ENCODE results near the gene TMC7.

The TMC7 gene

DNA sequence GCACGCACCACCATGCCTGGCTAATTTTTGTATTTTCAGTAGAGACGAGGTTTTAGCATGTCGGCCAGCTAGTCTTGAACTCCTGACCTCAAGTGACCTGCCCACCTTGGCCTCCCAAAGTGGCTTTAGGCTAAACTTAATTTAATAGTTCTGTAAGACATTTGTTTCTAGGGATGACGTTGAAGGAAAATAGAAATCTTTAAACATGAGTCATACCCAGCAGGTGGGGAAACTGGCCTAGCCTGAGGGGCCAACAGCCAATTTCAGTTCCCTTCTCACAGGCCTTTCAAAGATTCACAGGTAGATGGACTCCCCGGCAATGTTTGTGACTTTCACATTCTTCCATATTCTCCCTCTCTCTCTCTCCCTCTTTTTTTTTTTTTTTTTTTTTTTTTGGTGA is 111.9 kb downstream of the TMC7 start:
- ATAC-seq (ENCODE audit: low read depth): peak; percentile 31
- Mint-ChIP-seq H3K4me1 (peaks cover 4% of the 10 kb centered on the region), H3K4me3 (no peak overlapping the region), H3K27me3 (no peaks in the 10 kb centered on the region), H3K36me3 (peaks cover 5% of the 10 kb centered on the region), H3K9me3 (peaks cover 16% of the 10 kb centered on the region), H3K27ac (no peak overlapping the region)
- no peak for DNase-seq (ENCODE audit: low spot score in 2 of 2)

DNA sequence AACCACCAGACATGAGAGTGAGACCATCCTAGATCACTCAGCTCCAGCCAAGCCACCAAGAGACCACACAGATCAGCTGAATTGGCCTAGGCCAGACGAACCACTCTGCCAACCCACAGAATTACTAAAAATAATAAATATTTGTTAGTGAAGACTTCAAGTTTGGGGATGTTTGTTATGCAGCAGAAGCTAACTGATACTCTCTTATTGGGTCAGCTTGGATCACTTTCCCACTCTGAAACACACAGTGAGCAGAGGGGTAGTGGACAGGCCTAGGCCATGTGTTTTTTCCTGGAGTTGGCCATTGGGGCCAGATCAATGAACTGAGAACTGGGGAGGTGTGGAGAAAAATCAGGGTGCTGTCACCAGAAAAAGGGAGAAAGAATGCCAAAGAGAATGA is 114.4 kb downstream of the TMC7 start:
- ATAC-seq (ENCODE audit: low read depth): no peak

DNA sequence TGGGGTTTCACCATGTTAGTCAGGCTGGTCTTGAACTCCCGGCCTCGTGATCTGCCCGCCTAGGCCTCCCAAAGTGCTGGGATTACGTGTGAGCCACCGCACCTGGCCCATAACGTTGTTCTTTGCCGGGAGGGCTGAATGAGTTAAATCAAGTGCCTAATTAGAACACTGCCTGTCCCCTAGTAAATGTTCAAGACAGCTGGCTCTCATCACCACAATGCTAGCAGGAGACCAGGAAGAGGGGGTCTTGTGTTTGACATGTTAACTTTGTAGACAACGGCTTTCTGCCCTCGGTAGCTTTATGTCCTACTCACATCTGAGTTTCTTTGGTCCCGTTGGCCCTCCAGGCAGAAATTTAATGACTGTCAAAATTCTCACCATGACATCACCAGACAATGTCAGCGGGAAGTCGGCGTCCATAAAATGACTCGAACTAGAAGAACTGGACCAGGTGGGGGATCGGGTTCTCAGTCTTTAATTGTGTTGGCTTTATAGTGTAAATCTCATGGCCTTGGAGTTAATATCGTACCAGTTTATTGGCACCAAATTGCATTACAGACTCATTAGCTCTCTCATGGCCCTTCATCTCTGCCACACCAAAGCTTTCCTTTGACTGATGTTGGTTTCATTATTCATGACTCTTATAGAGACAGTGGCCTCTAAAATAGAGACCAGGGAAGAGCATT is 118.6 kb downstream of the TMC7 start:
- ATAC-seq (ENCODE audit: low read depth) (no peak), DNase-seq (ENCODE audit: low spot score in 2 of 2) (no peak)
- Mint-ChIP-seq H3K4me1 (no peaks in the 10 kb centered on the region), H3K36me3 (peaks cover 3% of the 10 kb centered on the region), H3K9me3 (peaks cover 5% of the 10 kb centered on the region), H3K27me3 (no peaks in the 10 kb centered on the region), H3K4me3 (no peak overlapping the region), H3K27ac (no peak overlapping the region)

More for the DNA sequence above, 114.4 kb downstream of the TMC7 start:
- H3K9me3 Mint-ChIP-seq: peaks cover 7% of the 10 kb centered on the region
- peaks cover 3% of the 10 kb centered on the region for H3K36me3 Mint-ChIP-seq
- peaks cover 4% of the 10 kb centered on the region for H3K4me1 Mint-ChIP-seq
- H3K4me3 Mint-ChIP-seq: no peak overlapping the region
- DNase-seq (ENCODE audit: low spot score in 2 of 2): no peak
- no peak overlapping the region for H3K27ac Mint-ChIP-seq
- no peaks in the 10 kb centered on the region for H3K27me3 Mint-ChIP-seq

DNA sequence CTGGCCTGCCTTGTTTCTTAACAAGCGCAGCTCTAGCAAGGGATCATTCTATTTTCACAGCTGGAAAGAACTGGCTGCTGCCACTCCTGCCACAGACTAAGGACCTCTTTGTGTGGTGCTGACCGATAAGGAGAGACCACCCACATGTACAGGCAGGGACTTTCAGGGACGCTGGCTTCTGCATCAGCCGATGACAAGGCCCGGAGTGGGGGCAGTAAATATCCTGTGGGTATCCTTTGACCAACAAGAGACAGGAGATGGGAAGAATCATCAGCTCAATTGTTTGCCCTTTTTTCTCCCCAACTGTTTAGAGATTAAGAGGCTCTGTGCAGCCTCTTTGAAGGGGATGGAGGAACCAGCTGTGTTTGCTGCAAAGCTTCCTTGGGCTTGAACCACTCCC is 120.9 kb downstream of the TMC7 start:
- Mint-ChIP-seq H3K4me3 (no peak overlapping the region), H3K27me3 (no peaks in the 10 kb centered on the region), H3K4me1 (no peaks in the 10 kb centered on the region), H3K9me3 (no peaks in the 10 kb centered on the region), H3K27ac (no peak overlapping the region), H3K36me3 (no peaks in the 10 kb centered on the region)
- no peak for DNase-seq (ENCODE audit: low spot score in 2 of 2)
- no peak for ATAC-seq (ENCODE audit: low read depth)

DNA sequence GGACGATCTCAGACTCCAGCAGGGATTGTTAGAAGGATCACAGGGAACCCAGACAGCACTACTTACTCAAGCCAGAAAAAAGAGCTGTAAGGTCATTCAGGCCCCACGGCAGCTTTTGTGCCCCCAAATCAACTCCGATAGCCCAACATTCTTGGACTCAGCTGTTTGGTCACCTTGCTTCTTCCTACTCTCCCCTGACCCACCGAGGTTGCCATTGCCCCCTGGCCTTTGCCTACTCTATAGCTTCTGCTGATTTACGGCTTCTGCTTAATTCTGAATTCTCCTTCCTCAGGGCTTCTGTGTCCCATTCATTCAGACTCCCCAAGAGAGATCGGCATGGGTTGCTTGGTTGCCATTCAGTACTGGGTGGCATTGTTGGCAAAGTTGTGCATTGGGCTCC is 121.4 kb downstream of the TMC7 start:
- H3K27me3 Mint-ChIP-seq: no peaks in the 10 kb centered on the region
- H3K4me3 Mint-ChIP-seq: no peak overlapping the region
- H3K4me1 Mint-ChIP-seq: no peaks in the 10 kb centered on the region
- H3K36me3 Mint-ChIP-seq: no peaks in the 10 kb centered on the region
- no peak for ATAC-seq (ENCODE audit: low read depth)
- no peak overlapping the region for H3K27ac Mint-ChIP-seq
- no peaks in the 10 kb centered on the region for H3K9me3 Mint-ChIP-seq
- no peak for DNase-seq (ENCODE audit: low spot score in 2 of 2)

DNA sequence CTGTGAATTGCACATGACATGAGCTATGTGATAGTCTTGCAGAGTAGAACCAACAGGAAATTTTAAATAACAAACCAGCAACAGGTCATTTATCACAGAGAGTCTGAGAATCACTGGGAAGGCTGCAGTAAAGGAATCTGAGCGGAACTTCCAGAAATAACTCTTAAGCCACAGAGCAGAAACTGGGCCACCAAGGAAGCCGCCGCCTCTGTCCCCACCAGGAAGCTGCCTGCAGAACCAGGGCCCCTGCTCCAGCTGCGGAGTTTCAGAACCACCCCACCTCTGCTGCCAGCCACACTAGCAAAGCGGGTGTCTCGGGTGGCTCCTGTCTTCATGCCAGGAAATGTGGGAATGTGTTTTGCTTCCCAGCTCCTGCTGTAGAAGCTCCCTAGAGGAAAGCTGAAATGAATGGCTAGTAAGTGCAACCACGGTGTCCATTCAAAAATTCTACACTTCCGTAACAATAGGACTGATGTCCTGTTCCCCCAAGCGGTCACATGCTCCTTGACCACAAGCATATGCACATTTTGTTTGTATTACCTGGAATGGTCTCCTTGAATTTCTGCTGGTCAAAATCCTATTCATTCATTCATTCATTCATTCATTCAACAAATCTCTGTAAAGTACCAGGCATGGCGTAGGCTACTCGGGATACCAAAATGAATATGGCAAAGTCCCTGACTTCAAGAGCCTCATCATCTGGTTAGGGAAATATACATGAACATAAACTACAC is 122.3 kb downstream of the TMC7 start:
- ATAC-seq (ENCODE audit: low read depth) (no peak), DNase-seq (ENCODE audit: low spot score in 2 of 2) (no peak)
- Mint-ChIP-seq H3K27ac (no peak overlapping the region), H3K4me3 (no peak overlapping the region), H3K27me3 (no peaks in the 10 kb centered on the region), H3K36me3 (no peaks in the 10 kb centered on the region), H3K4me1 (no peaks in the 10 kb centered on the region), H3K9me3 (no peaks in the 10 kb centered on the region)

DNA sequence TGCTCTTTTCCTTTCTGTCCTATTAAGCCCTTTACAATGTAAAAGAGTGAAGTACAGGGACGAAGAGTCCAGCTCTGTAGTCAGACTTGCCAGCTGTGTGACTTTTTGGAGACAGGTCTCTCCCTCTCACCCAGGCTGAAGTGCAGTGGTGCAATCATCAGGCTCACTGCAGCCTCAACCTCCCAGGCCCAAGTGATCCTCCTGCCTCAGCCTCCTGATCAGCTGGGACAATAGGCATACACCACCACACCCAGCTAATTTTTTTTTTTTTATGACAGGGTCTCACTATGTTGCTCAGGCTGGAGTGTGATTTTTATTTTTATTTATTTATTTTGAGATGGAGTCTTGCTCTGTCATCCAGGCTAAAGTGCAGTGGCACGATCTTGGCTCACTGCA is 122.9 kb downstream of the TMC7 start:
- H3K27ac Mint-ChIP-seq: no peak overlapping the region
- no peaks in the 10 kb centered on the region for H3K27me3 Mint-ChIP-seq
- H3K4me3 Mint-ChIP-seq: no peak overlapping the region
- H3K9me3 Mint-ChIP-seq: no peaks in the 10 kb centered on the region
- ATAC-seq (ENCODE audit: low read depth): no peak
- no peak for DNase-seq (ENCODE audit: low spot score in 2 of 2)
- no peaks in the 10 kb centered on the region for H3K36me3 Mint-ChIP-seq
- H3K4me1 Mint-ChIP-seq: no peaks in the 10 kb centered on the region

DNA sequence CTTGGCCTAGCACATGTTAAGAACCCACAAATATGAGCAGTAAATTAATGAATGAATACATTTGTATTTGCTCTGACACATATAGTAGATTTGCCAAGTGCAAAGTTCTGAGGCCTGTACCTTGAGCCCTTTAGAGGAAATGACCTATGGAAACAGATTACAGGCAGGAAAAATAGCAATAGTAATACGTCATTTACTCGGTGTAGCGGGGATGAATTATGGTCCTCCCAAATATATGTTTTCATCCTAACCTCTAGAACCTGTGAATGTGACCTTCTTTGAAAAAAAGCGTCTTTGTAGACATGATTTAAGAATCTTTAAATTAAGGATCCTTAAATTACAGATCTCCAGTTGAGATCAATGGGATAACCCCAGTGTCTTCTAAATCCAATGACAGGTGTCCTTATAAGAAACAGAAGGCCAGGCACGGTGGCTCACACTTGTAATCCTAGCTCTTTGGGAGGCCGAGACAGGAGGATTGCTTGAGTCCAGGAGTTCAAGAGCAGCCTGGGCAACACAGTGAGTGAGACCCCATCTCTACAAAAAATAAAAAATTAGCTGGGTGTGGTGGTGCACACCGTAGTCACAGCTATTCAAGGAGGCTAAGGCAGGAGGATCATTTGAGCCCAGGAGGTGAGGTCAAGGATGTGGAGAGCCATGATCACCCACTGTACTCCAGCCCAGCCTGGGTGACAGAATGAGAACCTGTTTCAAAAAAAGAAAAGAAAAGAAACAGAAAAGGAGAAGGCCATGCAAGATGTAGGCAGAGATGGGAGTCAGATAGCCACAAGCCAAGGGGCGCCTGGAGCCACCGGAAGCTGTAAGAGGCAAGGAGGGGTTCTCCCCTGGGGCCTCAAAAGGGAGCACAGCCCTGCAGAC is 124.9 kb downstream of the TMC7 start:
- Mint-ChIP-seq H3K4me1 (peaks cover 4% of the 10 kb centered on the region), H3K27ac (peak overlapping the region; percentile 20), H3K27me3 (peaks cover 2% of the 10 kb centered on the region), H3K4me3 (no peak overlapping the region), H3K9me3 (no peaks in the 10 kb centered on the region), H3K36me3 (no peaks in the 10 kb centered on the region)
- no peak for ATAC-seq (ENCODE audit: low read depth)
- DNase-seq (ENCODE audit: low spot score in 2 of 2): no peak

DNA sequence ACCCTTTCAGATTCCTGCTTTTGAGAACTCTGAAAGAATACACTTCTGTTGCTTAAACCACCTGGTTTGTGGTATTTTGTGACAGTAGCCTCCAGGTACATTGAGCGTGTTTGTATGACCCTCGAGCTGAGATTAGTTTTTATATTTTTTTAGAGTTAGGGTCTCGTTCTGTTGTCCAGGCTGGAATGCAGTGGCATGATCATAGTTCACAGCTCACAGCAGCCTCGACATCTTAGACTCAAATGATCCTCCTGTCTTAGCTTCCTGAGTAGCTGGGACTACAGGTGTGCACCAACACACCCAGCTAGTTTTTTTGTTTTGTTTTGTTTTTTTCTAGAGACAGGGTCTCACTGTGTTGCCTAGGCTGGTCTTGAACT is 125.5 kb downstream of the TMC7 start:
- H3K4me3 Mint-ChIP-seq: no peak overlapping the region
- DNase-seq (ENCODE audit: low spot score in 2 of 2) (no peak), ATAC-seq (ENCODE audit: low read depth) (no peak)
- peaks cover 4% of the 10 kb centered on the region for H3K4me1 Mint-ChIP-seq
- no peaks in the 10 kb centered on the region for H3K36me3 Mint-ChIP-seq
- no peak overlapping the region for H3K27ac Mint-ChIP-seq
- peaks cover 2% of the 10 kb centered on the region for H3K27me3 Mint-ChIP-seq
- no peaks in the 10 kb centered on the region for H3K9me3 Mint-ChIP-seq

DNA sequence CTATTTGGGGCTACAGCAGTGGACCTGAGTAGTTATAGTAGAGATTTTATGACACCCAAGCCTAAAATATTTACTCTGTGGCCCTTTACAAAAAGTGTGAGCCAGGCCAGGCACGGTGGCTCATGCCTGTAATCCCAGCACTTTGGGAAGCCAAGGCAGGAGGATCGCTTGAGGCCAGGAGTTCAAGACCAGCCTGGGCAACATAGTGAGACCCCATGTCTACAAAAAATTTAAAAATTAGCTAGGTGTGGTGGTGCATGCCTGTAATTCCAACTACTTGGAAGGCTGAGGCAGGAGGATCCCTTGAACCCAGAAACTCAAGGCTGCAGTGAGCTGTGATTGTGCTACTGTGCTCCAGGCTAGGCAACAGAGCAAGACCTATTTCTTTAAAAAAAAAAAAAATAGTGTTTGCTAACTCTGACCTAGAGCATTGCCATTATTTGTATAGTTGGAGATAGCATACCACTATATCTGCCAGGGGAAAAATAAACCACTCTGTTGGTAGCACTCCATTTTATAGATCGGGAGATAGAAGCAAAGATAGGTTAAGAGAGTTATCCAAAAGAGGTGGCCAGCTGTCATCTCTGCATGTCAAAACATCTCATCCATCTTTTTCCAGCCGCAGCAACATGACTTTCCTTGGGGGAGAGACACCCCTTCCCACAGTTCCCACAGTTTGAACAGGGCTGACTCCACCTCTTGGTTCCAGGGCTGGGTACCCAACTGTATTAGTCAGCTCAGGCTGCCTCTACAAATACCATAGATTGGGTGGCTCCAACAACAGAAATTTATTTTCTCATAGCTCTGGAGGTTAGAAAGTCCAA is 127.0 kb downstream of the TMC7 start:
- Mint-ChIP-seq H3K9me3 (no peaks in the 10 kb centered on the region), H3K36me3 (no peaks in the 10 kb centered on the region), H3K27ac (no peak overlapping the region), H3K4me3 (no peak overlapping the region), H3K4me1 (peaks cover 7% of the 10 kb centered on the region), H3K27me3 (peaks cover 2% of the 10 kb centered on the region)
- ATAC-seq (ENCODE audit: low read depth) (no peak), DNase-seq (ENCODE audit: low spot score in 2 of 2) (no peak)

DNA sequence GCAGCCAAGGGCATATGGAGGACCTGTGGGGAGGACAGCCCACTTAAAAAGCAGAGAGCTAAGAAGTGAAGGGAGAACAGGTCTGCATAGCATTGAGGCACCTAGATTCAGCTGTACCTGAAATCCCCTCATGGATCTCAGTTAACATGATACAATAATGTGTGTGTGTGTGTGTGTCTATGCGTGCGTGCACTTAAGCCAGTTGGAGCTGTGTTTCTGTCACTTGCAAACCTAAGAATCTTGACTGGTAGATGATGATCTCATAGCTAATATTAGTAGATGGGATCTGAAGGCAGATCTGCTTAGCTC is 128.3 kb downstream of the TMC7 start:
- Mint-ChIP-seq H3K27me3 (peaks cover 2% of the 10 kb centered on the region), H3K36me3 (no peaks in the 10 kb centered on the region), H3K27ac (no peak overlapping the region), H3K4me3 (peak overlapping the region; percentile 14), H3K4me1 (peaks cover 10% of the 10 kb centered on the region), H3K9me3 (no peaks in the 10 kb centered on the region)
- DNase-seq (ENCODE audit: low spot score in 2 of 2) (no peak), ATAC-seq (ENCODE audit: low read depth) (no peak)

Data from memory B cell (primary cell).